Measurements from ENCODE around the gene HMGN3.
"Not testable (repeated sequence)": the region's sequence is repeated elsewhere in the genome, so short reads cannot be mapped to it uniquely, and the experiment has no call there.

Gene HMGN3

DNA sequence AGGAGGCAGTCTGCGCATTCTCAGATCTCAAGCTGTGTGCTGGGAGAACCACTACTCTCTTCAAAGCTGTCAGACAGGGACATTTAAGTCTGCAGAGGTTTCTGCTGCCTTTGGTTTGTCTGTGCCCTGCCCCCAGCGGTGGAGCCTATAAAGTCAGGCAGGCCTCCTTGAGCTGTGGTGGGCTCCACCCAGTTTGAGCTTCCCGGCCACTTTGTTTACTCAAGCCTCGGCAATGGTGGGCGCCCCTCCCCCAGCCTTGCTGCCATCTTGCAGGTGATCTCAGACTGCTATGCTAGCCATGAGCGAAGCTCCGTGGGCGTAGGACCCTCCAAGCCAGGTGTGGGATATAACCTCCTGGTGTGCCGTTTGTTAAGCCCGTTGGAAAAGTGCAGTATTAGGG lies 22.3 kb upstream of the HMGN3 start:
- not testable (repeated sequence) for H3K4me3 ChIP-seq (ENCODE audit: low read depth, low read length); H3K79me2 ChIP-seq (ENCODE audit: control insufficient read depth, insufficient read depth, low read length, unreplicated experiment); H3K36me3 ChIP-seq (ENCODE audit: insufficient read depth, low read length); H3K27ac ChIP-seq (ENCODE audit: low read depth, low read length); H3K27me3 ChIP-seq (ENCODE audit: insufficient read depth, low read length); H2AFZ ChIP-seq (ENCODE audit: low read length, unreplicated experiment)
- H3K4me1 ChIP-seq (ENCODE audit: control insufficient read depth, insufficient read depth, low read length, unreplicated experiment): peaks cover 11% of the 10 kb centered on the region

DNA sequence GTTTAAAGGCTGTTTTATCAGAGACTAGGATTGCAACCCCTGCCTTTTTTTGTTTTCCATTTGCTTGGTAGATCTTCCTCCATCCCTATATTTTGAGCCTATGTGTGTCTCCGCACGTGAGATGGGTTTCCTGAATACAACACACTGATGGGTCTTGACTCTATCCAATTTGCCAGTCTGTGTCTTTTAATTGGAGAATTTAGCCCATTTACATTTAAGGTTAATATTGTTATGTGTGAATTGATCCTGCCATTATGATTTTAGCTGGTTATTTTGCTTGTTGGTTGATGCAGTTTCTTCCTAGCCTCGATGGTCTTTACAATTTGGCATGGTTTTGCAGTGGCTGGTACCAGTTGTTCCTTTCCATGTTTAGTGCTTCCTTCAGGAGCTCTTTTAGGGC lies 20.6 kb upstream of the HMGN3 start:
- not testable (repeated sequence) for H3K27ac ChIP-seq (ENCODE audit: low read depth, low read length); H2AFZ ChIP-seq (ENCODE audit: low read length, unreplicated experiment); H3K27me3 ChIP-seq (ENCODE audit: insufficient read depth, low read length); H3K79me2 ChIP-seq (ENCODE audit: control insufficient read depth, insufficient read depth, low read length, unreplicated experiment); H3K4me3 ChIP-seq (ENCODE audit: low read depth, low read length); H3K36me3 ChIP-seq (ENCODE audit: insufficient read depth, low read length)
- H3K4me1 ChIP-seq (ENCODE audit: control insufficient read depth, insufficient read depth, low read length, unreplicated experiment): peaks cover 11% of the 10 kb centered on the region

GRCh38 chr6:79250559-79250958 lies 16.1 kb upstream of the HMGN3 start:
- no peaks in the 10 kb centered on the region for H3K4me1 ChIP-seq (ENCODE audit: control insufficient read depth, insufficient read depth, low read length, unreplicated experiment)
- H3K36me3 ChIP-seq (ENCODE audit: insufficient read depth, low read length): no peaks in the 10 kb centered on the region
- no peak overlapping the region for H3K4me3 ChIP-seq (ENCODE audit: low read depth, low read length)
- H3K27me3 ChIP-seq (ENCODE audit: insufficient read depth, low read length): no peaks in the 10 kb centered on the region
- H2AFZ ChIP-seq (ENCODE audit: low read length, unreplicated experiment): no peak overlapping the region
- no peaks in the 10 kb centered on the region for H3K79me2 ChIP-seq (ENCODE audit: control insufficient read depth, insufficient read depth, low read length, unreplicated experiment)
- H3K27ac ChIP-seq (ENCODE audit: low read depth, low read length): no peak overlapping the region

DNA sequence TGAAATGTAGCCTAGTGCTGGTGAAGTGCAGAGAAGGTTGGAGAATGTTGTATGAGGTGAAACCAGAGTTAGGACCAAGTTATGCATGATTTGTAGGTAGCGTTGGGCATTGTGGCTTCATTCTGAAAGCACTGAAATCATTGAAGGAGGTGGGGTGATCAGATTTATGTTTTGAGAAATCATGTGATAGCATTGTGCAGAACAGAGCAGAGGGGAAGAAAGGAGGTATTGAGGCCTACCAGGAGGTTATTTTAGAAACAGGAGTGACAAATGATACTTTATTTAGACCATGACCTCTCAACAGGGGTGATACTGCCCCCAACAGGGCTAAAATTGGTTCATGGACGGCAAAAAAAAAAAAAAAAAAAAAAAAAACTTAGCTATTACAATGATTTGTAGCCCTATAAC lies 15.6 kb upstream of the HMGN3 start:
- Histone ChIP-seq H3K4me1 (ENCODE audit: control insufficient read depth, insufficient read depth, low read length, unreplicated experiment) (no peaks in the 10 kb centered on the region), H3K36me3 (ENCODE audit: insufficient read depth, low read length) (no peaks in the 10 kb centered on the region), H3K27me3 (ENCODE audit: insufficient read depth, low read length) (no peaks in the 10 kb centered on the region), H2AFZ (ENCODE audit: low read length, unreplicated experiment) (no peak overlapping the region), H3K79me2 (ENCODE audit: control insufficient read depth, insufficient read depth, low read length, unreplicated experiment) (no peaks in the 10 kb centered on the region), H3K4me3 (ENCODE audit: low read depth, low read length) (no peak overlapping the region), H3K27ac (ENCODE audit: low read depth, low read length) (no peak overlapping the region)

DNA sequence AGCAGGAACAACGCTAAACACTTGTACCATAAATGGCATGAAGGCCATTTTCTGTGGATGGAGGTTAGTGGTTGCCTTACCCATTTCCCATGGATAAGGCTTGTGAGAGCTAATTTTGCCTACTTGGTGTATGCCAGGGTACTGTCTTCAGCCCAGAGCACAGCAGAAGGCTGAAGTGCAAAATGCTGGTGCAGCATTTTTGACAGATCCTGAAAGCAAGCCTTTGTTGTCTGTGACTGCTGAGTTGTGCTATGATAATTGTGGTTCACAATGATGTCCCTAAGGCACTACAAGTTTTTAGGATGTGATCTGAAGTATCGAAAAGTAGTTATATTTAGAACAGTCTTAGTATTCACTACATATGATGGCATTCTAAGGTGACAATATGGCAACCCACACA lies 14.7 kb upstream of the HMGN3 start:
- H3K4me1 ChIP-seq (ENCODE audit: control insufficient read depth, insufficient read depth, low read length, unreplicated experiment): no peaks in the 10 kb centered on the region
- H3K27me3 ChIP-seq (ENCODE audit: insufficient read depth, low read length): no peaks in the 10 kb centered on the region
- no peak overlapping the region for H3K27ac ChIP-seq (ENCODE audit: low read depth, low read length)
- no peaks in the 10 kb centered on the region for H3K36me3 ChIP-seq (ENCODE audit: insufficient read depth, low read length)
- H3K79me2 ChIP-seq (ENCODE audit: control insufficient read depth, insufficient read depth, low read length, unreplicated experiment): no peaks in the 10 kb centered on the region
- no peak overlapping the region for H2AFZ ChIP-seq (ENCODE audit: low read length, unreplicated experiment)
- H3K4me3 ChIP-seq (ENCODE audit: low read depth, low read length): no peak overlapping the region

- H3K79me2 ChIP-seq (ENCODE audit: control insufficient read depth, insufficient read depth, low read length, unreplicated experiment): no peaks in the 10 kb centered on the region
- H3K27me3 ChIP-seq (ENCODE audit: insufficient read depth, low read length): no peaks in the 10 kb centered on the region
- H3K36me3 ChIP-seq (ENCODE audit: insufficient read depth, low read length): no peaks in the 10 kb centered on the region
- H3K4me1 ChIP-seq (ENCODE audit: control insufficient read depth, insufficient read depth, low read length, unreplicated experiment): no peaks in the 10 kb centered on the region
- no peak overlapping the region for H3K27ac ChIP-seq (ENCODE audit: low read depth, low read length)
- no peak overlapping the region for H2AFZ ChIP-seq (ENCODE audit: low read length, unreplicated experiment)
- H3K4me3 ChIP-seq (ENCODE audit: low read depth, low read length): no peak overlapping the region
Measured at GRCh38 chr6:79246891-79247290, 12.4 kb upstream of the HMGN3 start.

- H2AFZ ChIP-seq (ENCODE audit: low read length, unreplicated experiment): no peak overlapping the region
Measured at GRCh38 chr6:79241228-79241627, 6.7 kb upstream of the HMGN3 start.

DNA sequence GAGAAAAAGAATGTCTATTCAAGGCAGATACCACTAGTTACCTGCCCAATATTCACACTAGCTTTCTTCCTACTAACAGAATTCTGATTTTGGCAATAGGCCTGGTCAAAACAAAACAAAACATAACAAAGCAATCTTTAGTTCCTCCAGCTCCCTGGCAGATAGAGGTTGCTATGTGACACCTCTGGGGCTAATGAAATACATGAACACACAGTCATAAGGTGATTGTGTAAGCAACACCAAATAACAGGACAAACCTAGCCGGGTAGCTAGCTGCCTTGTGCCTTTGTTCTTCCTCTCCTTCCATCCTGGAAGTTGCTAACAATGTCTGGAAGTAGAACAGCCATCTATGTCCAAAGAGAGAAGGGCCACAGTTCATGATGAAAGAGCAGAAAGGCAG lies 6.0 kb upstream of the HMGN3 start:
- no peak overlapping the region for H3K4me3 ChIP-seq (ENCODE audit: low read depth, low read length)
- H3K79me2 ChIP-seq (ENCODE audit: control insufficient read depth, insufficient read depth, low read length, unreplicated experiment): no peaks in the 10 kb centered on the region

More at GRCh38 chr6:79241228-79241627, 6.7 kb upstream of the HMGN3 start:
- no peak overlapping the region for H3K4me3 ChIP-seq (ENCODE audit: low read depth, low read length)
- no peaks in the 10 kb centered on the region for H3K79me2 ChIP-seq (ENCODE audit: control insufficient read depth, insufficient read depth, low read length, unreplicated experiment)
- H3K27me3 ChIP-seq (ENCODE audit: insufficient read depth, low read length): no peaks in the 10 kb centered on the region
- no peaks in the 10 kb centered on the region for H3K36me3 ChIP-seq (ENCODE audit: insufficient read depth, low read length)
- H3K4me1 ChIP-seq (ENCODE audit: control insufficient read depth, insufficient read depth, low read length, unreplicated experiment): peaks cover 10% of the 10 kb centered on the region
- no peak overlapping the region for H3K27ac ChIP-seq (ENCODE audit: low read depth, low read length)

DNA sequence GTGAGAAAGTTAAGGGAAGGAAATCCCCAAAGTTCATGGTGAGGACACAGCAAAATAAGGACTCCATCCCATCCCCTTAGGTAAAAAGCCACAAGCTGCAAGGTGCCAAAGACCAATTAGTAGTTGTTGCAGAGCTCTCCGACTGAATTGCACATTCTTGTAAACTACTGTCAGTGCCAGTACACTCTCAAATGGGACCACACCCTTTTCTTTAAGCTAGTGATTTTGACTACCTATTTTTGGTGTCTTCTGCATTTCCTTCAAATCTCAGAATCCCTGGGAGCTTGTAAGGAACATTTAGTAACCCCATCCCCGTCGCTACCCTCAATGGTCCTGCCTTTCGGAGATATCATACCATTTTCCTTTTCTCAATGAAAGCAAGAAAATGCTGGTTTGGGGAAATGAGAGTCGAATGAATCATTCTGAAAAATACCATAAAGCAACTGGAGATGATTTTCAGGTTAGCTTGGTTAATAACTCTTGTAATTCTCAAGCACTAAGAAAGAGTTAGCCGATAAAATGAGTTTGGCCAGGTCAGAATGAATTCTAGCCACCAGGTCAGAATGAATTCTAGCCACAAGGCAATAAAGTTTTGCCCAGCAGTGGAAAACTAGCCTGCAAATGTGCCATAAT lies 5.2 kb upstream of the HMGN3 start:
- no peaks in the 10 kb centered on the region for H3K79me2 ChIP-seq (ENCODE audit: control insufficient read depth, insufficient read depth, low read length, unreplicated experiment)
- H3K27ac ChIP-seq (ENCODE audit: low read depth, low read length): no peak overlapping the region
- H3K36me3 ChIP-seq (ENCODE audit: insufficient read depth, low read length): no peaks in the 10 kb centered on the region
- no peaks in the 10 kb centered on the region for H3K27me3 ChIP-seq (ENCODE audit: insufficient read depth, low read length)
- no peak overlapping the region for H3K4me3 ChIP-seq (ENCODE audit: low read depth, low read length)
- H3K4me1 ChIP-seq (ENCODE audit: control insufficient read depth, insufficient read depth, low read length, unreplicated experiment): peaks cover 10% of the 10 kb centered on the region
- H2AFZ ChIP-seq (ENCODE audit: low read length, unreplicated experiment): no peak overlapping the region

More for the DNA sequence above, 6.0 kb upstream of the HMGN3 start:
- no peaks in the 10 kb centered on the region for H3K36me3 ChIP-seq (ENCODE audit: insufficient read depth, low read length)
- H3K27me3 ChIP-seq (ENCODE audit: insufficient read depth, low read length): no peaks in the 10 kb centered on the region
- H2AFZ ChIP-seq (ENCODE audit: low read length, unreplicated experiment): no peak overlapping the region
- H3K4me1 ChIP-seq (ENCODE audit: control insufficient read depth, insufficient read depth, low read length, unreplicated experiment): peaks cover 10% of the 10 kb centered on the region
- no peak overlapping the region for H3K27ac ChIP-seq (ENCODE audit: low read depth, low read length)

- no peaks in the 10 kb centered on the region for H3K79me2 ChIP-seq (ENCODE audit: control insufficient read depth, insufficient read depth, low read length, unreplicated experiment)
- H3K36me3 ChIP-seq (ENCODE audit: insufficient read depth, low read length): no peaks in the 10 kb centered on the region
- H2AFZ ChIP-seq (ENCODE audit: low read length, unreplicated experiment): no peak overlapping the region
- no peak overlapping the region for H3K27ac ChIP-seq (ENCODE audit: low read depth, low read length)
- no peak overlapping the region for H3K4me3 ChIP-seq (ENCODE audit: low read depth, low read length)
- H3K27me3 ChIP-seq (ENCODE audit: insufficient read depth, low read length): no peaks in the 10 kb centered on the region
- peaks cover 10% of the 10 kb centered on the region for H3K4me1 ChIP-seq (ENCODE audit: control insufficient read depth, insufficient read depth, low read length, unreplicated experiment)
Measured at GRCh38 chr6:79238919-79239318, 4.4 kb upstream of the HMGN3 start.

GRCh38 chr6:79236711-79237110 lies 2.2 kb upstream of the HMGN3 start:
- peaks cover 20% of the 10 kb centered on the region for H3K4me1 ChIP-seq (ENCODE audit: control insufficient read depth, insufficient read depth, low read length, unreplicated experiment)
- no peak overlapping the region for H2AFZ ChIP-seq (ENCODE audit: low read length, unreplicated experiment)
- no peaks in the 10 kb centered on the region for H3K27me3 ChIP-seq (ENCODE audit: insufficient read depth, low read length)
- no peak overlapping the region for H3K4me3 ChIP-seq (ENCODE audit: low read depth, low read length)
- H3K36me3 ChIP-seq (ENCODE audit: insufficient read depth, low read length): no peaks in the 10 kb centered on the region
- H3K27ac ChIP-seq (ENCODE audit: low read depth, low read length): no peak overlapping the region
- peaks cover 18% of the 10 kb centered on the region for H3K79me2 ChIP-seq (ENCODE audit: control insufficient read depth, insufficient read depth, low read length, unreplicated experiment)

All from ACC112 (cell line).